ENCODE data around the gene NELFB.

NELFB gene

DNA sequence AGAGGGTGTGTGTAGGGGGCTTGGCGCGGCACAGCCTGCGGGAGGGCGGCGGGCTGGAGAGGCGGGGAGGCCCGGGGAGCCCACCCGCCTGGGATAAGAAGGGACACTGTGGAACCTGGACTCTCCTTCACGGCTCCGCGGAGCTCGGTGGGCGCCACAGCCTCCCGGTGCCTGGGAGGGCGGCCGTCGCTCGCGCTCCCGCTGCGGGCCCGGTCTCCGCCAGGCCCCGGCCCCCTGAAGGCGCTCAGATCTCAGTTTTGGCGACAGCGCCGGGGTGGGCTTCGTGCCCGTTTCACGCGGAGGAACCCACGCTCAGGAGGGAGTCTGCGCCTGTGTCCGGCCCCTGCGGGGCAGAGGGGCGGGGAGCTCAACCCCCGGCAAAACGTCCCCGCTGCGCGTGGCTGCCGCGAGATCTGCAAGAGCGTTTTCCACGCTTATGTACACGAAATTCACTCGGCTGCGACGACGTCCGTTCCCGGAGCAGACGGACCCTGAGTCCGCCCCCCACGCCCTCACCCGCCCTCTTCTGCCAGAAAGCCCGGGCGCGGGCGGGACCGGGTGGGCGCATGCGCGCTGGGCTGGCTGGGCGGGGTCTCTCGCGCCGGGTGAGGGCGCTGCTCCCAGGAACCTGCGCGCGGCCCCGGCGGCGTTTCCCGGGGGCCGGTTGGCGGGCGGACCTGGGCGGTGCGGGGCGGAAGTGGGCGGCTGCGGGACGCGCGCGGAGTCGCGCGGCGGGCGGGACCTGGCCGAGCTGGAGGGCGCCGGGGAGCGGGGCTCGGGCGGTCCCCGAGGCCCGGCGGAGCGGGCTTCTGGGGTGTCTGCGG lies at the start of gene NELFB:
Gene NELFB (plus strand): TSS at position 704 of the 824 bp plus-strand sequence.
- DNase-seq (ENCODE audit: low read depth) = peak; percentile 99

DNA sequence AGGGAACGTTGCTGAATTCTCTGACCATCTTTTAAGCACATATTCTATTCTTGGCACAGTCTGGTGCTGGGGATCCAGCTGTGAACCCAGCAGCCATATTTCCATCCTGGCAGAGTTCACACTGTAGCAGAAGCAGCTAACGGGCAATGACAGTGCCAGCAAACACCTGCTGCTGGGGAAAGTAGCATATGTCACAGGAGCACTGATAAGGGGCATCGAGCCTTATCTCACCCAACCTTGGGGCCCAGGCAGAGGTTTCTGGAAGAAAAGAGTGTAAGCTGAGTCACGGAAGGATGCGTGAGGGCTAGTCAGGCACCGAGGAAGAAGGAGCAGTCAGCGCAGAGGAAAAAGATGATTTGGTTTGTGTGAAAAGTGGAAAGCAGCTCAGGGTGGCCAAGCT lies 48.5 kb upstream of the NELFB start:
- DNase-seq (ENCODE audit: low read depth) = no peak

DNA sequence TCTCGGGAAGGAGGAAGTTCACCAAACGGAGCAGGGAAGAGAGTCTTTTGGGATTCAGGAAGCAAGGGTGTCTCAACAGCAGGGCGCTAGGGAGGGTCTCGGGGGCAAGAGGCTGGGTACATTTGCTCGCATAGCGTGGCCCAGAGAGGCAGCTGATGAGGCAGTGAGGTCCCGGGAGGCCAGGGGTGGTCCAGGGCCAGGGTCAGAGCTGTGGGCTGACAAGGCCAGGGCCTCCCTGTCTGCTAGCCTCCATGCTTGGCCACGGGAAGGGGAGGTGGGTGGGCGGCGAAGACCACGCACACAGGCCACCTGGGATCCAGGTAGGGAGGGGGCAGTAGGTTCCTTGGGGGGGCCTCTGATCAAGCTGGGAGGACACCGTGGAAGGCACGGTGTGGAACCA lies 43.6 kb upstream of the NELFB start:
- DNase-seq (ENCODE audit: low read depth) = no peak

DNA sequence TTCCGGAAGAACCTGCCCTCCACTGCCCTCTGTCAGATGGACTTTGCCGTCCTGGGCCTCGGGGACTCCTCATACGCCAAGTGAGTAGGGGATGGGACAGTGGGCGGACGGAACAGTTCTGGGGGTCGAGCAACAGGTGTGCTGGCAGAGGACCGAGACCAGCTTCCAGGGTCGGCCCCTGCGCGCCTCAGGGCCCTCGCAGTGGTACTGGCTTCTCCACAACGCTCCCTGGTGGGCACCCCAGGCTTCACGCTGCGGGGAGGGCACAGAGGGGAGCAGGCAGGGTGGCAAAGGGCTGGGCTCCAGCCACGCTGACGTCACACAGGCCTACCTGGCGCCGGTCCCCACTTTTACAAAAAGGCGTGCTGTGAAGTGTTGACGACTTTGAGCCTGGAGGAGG lies 42.6 kb upstream of the NELFB start:
- no peak for DNase-seq (ENCODE audit: low read depth)

DNA sequence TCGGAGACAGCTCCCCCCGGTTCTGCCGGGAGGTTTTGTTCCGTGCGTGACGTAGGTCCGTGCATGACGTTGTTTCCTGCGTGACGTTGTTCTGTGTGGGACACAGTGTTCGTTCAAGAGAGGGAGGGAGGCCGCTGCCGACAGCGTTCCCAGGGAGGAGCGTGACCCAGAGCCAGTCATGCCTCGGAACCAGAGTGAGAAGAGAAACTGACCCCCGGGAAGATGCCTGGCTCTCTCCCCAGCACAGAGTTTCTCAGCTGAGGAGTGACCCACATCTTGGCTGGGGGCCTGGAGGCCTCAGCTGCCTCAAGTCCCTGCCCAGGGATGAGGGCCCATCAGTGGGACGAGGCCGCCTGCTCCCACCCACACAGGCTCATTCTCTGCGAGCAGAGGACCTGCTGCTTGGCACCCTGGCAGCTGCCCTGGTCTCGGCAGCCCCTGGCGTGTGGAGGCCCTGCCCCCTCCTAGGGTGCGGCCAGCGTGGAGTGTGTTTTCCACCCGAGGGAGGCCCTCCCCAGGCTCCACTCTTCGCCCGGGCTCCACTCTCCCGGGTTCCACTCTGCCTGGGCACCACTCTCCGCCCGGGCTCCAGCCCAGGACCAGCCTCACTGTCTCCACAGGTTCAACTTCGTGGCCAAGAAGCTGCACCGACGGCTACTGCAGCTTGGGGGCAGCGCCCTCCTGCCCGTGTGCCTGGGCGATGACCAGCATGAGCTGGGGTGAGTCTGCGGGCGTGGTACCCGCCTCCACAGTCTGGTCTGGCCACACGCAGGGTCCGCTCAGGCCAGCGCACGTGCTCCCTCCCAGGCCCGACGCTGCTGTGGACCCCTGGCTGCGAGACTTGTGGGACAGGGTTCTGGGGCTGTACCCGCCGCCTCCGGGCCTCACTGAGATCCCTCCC lies 41.7 kb upstream of the NELFB start:
- DNase-seq (ENCODE audit: low read depth) = no peak

DNA sequence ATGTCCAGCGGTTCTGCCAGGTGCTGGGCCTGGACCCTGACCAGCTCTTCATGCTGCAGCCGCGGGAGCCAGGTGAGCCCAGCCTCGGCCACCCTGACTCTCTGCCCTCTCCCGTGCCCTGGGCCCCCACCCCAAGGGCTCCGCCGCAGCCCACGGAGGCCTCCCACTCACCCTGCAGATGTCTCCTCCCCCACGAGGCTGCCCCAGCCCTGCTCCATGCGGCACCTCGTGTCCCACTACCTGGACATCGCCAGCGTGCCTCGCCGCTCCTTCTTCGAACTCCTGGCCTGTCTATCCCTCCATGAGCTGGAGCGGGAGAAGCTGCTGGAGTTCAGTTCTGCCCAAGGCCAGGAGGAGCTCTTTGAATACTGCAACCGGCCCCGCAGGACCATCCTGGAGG lies 40.5 kb upstream of the NELFB start:
- DNase-seq (ENCODE audit: low read depth) = no peak

DNA sequence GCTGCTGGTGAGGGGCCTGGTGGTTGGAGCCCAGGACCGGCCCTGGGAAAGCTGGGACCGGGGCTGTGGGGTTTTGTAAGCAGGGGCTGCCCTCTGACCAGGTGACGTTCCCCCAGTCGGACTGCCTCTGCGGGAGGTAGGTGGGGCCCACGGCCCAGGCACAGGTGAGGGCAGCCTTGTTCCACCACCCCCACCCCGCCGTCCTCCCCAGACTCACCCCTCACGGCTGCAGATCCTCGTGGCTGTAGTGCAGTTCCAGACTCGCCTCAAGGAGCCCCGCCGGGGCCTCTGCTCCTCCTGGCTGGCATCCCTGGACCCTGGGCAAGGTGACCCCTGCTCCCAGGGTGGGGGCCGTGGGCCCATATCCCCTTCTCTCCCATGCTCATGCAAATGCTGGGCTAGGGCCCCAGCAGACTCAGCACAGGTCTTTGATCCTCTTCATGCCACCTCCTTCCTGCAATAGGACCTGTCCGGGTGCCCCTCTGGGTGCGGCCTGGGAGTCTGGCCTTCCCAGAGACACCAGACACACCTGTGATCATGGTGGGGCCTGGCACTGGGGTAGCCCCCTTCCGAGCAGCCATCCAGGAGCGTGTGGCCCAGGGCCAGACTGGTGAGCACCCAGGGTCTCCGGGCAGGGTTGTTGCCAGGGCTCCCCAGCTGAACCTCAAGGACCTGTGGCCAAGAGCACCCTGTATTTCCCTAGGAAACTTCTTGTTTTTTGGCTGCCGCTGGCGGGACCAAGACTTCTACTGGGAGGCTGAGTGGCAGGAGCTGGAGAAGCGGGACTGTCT lies 39.7 kb upstream of the NELFB start:
- DNase-seq (ENCODE audit: low read depth) = no peak

DNA sequence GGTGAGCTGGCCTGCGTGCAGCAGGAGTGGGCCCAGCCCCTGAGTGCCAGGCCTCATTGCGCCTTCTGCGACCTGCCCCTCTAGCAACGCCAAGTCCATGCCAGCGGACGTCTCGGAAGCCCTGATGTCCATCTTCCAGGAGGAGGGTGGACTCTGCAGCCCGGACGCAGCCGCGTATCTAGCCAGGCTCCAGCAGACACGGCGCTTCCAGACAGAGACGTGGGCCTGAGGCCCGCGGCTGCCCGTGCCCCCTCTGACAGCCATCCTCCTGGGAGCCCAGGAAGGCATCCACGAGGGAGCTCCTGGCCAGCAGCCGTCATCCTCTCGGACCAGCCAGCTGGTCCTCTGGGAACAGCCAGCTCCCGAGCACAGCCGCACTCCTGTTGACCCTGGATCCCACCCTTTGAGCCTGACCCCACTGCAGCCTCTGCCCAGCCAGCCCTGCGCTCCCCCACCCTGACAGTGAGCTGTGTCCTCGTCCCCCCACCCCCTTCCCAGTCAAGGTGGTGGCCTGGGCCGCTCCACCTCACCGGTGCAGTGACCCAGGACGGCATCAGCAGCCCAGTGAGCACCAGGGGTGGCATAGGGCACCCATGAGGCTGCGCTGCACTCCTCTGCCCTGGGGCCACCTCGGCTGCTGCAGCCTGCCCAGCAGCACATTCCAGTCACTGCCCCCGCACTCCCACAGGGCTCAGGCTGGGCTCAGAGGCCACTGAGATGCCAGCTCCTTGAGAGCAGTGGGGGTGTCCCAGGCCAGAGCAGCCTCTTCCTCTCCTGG lies 38.8 kb upstream of the NELFB start:
- DNase-seq (ENCODE audit: low read depth) = no peak

DNA sequence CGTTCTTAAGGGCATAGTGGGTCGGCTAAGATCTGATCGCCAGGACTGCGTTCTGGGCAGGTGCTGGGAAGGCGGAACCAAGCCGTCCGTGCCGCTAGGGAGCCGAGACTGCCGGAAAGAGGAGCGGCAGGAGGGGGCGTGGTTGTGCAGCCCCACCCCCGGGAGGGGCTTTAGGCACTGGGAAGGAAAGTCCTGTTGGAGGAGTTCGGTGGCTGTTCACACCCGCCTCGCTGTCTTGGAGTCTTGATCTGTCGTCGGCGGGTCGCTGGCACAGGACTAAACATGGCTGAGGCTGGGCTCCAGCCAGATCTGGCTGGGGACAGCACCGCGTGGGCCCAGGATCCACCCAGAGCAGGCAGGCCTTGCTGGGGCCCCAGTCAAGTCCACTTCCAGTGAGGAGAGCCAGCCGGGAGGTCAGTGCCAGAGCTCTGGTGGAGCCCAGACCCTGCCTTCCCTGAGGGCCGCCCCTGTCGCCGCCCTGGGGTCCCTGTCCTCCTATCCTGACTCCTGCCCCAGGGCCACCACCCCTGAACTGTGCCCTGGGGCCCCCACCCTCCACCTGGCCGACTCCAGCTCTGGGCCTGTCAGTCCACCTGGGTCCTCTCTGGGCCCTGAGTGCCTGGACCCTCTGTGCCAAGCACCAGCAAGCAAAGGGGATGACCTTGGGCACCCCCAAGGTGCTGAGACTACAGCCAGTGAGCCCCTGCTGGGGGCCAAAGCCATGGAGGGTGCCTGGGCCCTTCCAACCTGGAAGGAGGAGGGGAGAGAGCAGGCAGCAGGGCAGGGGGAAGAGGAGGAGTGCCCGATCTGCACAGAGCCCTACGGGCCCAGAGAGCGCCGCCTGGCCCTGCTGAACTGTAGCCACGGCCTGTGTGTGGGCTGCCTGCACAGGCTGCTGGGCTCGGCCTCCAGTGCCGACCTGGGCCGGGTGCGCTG lies 37.6 kb upstream of the NELFB start:
- no peak for DNase-seq (ENCODE audit: low read depth)

DNA sequence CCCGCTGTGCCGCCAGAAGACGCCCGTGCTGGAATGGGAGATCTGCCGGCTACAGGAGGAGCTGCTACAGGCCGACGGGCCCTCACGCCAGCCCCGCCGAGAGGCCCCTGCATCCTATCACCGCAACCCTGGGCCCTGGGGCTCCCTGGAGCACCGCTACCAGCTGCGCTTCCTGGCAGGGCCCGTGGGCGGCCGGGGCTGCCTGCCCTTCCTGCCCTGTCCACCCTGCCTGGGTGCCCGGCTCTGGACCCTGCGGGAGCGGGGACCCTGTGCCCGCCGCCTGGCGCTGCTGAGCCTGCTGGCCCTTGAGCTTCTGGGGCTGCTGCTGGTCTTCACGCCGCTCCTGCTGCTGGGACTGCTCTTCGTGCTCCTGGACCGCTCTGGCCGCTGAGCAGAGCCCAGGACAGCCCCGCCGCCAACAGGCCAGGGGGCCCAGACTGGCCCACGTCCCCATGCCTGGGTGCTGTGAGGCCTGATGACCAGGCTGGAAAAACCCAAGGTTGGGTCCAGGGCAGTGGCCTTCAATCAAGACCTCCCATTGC lies 36.8 kb upstream of the NELFB start:
- DNase-seq (ENCODE audit: low read depth) = no peak

DNA sequence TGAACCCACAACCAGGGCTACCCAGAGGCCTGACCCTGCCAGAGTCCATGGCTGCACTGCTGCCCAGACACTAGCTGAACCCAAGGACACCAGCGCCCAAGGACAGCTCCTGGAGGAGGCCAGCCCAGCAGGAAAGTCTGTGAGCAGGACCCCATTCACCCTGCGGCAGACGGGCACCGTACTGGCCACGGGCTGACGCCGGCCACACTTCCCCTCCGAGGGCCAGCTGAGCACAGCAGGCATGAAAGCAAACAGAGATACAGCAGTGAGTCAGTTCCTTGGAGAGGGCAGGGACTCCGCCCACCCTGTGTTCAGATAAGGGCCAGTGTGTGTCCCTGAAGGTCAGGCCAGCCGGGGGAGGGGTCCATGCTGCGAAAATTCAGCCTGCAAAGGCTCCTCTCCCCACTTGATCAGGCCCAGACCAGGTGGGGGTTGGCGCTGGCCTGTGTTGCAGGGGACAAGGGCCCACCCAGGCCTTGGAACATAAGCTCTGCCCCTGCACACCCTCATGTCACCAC lies 36.3 kb upstream of the NELFB start:
- DNase-seq (ENCODE audit: low read depth) = no peak

DNA sequence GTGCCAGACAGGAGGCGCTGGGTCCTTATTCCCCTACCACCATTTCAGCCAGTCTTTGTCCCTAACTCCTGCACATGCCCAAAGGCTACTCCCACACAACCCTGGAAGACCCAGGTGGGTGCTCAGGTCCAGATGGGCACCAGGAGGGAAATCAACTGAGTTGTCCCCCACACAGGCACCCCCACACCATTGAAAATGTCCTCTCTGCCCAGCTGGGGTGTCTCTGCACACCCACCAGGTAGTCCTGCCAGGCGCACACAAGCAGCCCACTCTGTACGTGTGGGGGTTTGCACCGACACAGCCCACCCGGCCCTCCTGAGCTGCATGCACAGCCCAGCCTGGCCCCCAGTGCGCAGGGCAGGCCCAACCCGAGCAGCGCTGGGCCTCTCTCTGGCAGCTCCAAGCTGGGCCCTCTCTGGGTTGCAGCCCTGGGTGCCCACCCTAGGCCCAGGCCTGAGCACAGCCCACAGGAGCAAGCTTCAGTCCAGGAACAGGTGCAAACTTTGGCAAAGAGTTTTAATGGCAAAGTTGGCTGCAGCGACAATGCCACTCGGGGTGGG lies 35.3 kb upstream of the NELFB start:
- no peak for DNase-seq (ENCODE audit: low read depth)

DNA sequence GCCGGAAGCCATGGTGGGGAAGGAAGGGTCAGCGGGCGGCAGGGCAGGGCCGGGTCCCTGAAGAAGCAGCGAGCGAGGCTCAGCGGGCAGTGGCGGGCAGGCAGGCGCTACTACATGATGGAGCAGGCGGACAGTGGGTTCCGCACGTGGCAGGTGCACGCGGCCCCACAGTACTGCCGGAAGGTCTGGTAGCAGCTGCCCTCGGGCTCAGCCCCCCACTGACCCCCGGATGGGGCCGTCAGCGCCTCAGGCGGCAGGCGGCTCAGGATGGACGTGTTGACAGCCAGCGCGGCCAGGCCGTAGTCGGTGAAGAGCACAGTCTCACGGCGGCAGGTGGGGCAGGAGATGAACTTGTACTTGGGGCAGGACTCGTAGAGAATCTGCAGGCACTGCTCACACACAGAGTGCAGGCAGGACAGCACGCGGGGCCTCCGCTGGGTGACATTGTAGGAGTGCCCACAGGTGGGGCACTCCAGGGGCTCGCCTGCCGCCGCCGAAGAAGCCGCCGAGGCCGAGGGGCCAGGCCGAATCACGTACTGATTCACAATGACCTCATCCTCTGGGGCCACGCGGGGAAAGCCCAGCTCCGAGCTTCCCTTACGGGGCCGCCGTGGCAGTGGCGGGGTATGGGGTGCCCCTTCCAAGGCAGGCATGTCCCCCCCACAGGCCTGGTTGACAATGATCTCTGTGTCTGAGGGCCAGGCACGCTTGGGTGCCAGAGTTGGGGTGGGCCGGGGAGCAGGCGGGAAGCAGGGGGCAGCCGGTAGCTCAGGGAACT lies 34.6 kb upstream of the NELFB start:
- DNase-seq (ENCODE audit: low read depth) = no peak

DNA sequence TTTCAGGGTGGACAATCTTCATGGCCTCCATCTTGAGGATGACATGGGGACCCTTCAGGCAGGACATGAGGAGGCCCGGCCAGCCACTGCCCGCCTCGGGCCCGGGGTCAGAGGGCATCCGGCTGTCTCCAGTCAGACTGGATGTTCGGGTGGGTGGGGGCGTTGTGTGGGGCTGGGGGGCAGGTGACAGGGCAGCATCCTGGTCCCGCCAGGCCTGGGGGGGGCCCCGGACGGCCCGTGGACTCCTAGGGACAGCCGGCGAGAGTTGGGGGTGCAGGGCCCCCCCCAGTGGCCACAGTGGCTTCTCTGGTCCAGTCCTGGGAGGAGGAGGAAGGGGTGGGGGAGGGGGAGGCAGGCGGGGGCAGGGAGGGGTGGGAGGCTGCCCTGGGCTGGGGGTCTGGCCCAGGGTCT lies 34.0 kb upstream of the NELFB start:
- DNase-seq (ENCODE audit: low read depth) = no peak

DNA sequence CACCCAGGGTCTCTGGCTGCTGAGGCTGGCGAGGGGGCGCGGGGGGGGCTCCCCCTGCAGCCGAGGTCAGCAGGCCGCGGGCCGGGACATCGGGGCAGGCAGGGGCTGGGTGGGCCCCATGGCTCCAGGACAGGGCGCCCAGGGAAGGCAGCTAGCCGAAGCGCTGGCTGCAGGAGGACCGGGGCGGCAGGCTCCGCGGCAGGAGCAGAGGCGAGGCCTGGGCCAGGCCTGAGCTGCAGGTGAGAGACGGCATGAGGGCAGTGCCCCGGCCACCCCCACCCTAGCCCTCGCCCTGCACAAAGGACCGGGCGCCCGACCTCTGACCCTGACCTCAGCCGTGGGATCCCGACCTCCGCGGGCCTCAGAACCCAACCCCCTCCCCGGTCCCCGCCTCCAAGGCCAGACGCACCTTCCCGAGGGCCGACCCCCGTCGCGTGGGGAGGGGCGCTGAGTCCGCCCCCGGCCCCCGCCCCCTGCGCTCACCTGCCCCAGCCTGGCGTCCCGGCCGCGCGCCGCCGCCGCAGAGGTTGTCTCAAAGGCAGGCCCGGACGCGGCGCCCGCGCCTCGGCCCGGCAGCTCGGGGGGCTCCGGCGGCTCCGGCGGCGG lies 33.5 kb upstream of the NELFB start:
- DNase-seq (ENCODE audit: low read depth) = no peak

DNA sequence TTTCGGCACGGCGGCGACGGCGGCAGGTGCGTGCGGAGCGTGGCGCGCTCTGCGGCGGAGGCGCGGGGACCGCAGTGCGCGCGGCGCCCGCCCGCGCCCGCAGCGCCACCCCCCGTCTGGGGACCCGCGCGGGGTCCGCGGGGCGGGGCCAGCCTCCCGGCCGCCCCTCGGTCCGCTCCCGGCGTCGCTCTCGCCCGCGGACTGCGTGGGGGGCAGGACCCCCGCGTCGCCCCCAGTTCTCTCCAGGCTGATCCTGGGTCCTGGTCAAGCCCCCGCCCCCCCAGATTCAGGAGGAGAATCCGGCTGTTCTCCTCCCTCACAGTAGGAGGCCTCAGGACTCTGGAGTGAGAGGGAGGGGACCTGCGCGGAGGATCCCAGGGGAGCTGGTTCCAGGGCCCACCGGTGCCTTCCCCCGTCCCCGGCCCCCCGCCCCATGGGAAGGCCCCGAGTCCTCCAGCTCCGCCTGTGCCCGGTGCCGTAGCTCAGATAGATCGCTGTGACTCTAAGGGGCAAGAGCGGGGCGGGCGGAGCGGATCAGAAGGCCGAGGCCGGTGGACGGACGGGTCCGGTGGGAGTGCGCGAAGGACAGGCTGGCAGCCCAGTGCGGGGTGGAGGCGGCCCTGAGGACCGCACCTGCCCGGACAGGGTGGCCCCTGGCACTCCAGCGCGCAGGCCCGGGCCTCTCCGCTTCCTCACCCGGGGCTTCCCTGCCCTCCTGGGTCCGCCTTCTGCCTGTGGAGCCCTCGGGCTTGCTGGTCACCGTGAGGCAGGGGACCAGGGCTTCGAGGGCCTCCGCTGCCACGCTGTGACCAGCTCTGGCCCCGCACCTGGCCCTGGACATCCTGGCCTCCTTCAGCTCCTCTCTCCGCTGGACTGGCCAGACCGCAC lies 32.7 kb upstream of the NELFB start, which contains the start of gene RNF208:
Gene RNF208 (minus strand): TSS at position 51 of the 888 bp plus-strand sequence. CDS start 1,028 bp downstream, outside the sequence.
- no peak for DNase-seq (ENCODE audit: low read depth)

All from stimulated activated CD8-positive, alpha-beta memory T cell treated with anti-CD3 and anti-CD28 coated beads, Interleukin-15, amount 100 ng/mL, for 24 hours (primary cell).